Nephron progenitor cell (in vitro differentiated cells): Measurements from ENCODE around the gene MCU.

ENCODE experiments used
- DNase-seq: peaks from one replicate; pipeline ENCODE4 v3.0.0; 2021
- H3K27ac Mint-ChIP-seq: 2 replicates; pipeline ENCODE4 v1.8.0; 2021; ENCODE audit warnings: mild to moderate bottlenecking, moderate library complexity, mixed read lengths
- H3K27me3 Mint-ChIP-seq: 2 replicates; pipeline ENCODE4 v1.8.0; 2021; ENCODE audit warnings: mild to moderate bottlenecking, low read depth, mixed read lengths; ENCODE audit not compliant: poor library complexity
- H3K36me3 Mint-ChIP-seq: 2 replicates; pipeline ENCODE4 v1.8.0; 2021; ENCODE audit warnings: low read depth, mixed read lengths
- H3K4me1 Mint-ChIP-seq: 2 replicates; pipeline ENCODE4 v1.8.0; 2021; ENCODE audit warnings: mixed read lengths
- H3K4me3 Mint-ChIP-seq: 2 replicates; pipeline ENCODE4 v1.8.0; 2021; ENCODE audit warnings: mild to moderate bottlenecking, moderate library complexity, mixed read lengths
- H3K9me3 Mint-ChIP-seq: 2 replicates; pipeline ENCODE4 v1.8.0; 2021; ENCODE audit warnings: mild to moderate bottlenecking, moderate library complexity, mixed read lengths
- TF ChIP-seq, protein P1 (sequence below): fragments of 200-600 bp; sonication (generic); IDR thresholded peaks from 2 replicates; pipeline ENCODE4 v1.5.0; 2021; ENCODE audit warnings: antibody characterized with exemption

MCU gene

DNA sequence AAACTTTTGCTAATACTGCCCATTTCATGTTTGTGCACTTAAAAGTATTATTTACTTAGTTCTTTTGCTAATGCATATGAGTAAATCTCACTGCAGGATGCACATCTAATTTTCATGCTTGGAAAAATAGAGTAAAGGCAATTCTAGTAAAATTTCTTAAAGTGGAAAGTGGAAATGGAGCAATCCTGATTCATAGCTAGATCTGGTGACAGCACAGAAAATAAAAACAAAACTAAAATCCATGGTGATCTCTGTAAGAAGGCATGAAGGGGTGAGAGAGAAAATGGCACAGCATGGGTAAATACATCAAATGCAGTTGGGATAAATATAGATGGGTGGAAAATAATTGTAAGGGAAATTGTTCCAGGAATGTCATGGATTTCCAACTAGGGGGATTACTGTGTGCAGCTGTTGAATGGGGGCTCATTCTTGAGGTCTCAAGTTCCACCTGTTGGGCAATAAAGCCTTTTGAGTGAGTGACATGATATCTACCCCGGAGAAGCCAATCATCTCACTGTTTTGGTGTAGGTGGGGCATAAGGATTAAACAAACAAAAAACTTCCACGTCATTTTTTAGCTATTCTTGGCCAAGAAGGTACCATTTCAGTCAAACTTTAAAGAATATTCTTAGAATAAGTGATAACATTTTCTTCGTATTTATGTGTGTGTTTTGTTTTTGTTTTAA, 1.7 kb upstream of the MCU start:
- H3K4me3 Mint-ChIP-seq: no peak overlapping the region
- H3K4me1 Mint-ChIP-seq: peaks cover 39% of the 10 kb centered on the region

DNA sequence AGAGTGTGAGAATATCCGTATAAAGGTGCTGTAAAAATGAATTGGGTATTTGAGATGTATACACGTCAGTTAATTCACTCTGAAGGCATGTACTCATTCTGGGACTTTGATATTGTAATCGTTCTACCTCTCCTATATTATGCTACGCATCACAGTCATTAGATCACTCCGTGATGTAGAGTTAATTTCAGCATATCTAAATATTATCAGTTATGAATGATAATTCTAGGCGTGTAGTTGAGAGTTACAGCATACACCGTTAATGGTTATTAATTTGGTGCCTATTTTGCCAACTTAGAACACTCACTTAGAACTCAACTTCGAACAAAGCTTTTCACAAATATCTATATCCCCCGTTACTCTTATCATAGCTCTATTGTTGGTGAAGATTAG, 477 bp upstream of the MCU start:
- no peaks in the 10 kb centered on the region for H3K36me3 Mint-ChIP-seq
- no peak for DNase-seq
- H3K27ac Mint-ChIP-seq: no peak overlapping the region
- H3K4me3 Mint-ChIP-seq: peak overlapping the region; percentile 79
- H3K27me3 Mint-ChIP-seq: no peaks in the 10 kb centered on the region
- TF ChIP-seq, protein P1, sequence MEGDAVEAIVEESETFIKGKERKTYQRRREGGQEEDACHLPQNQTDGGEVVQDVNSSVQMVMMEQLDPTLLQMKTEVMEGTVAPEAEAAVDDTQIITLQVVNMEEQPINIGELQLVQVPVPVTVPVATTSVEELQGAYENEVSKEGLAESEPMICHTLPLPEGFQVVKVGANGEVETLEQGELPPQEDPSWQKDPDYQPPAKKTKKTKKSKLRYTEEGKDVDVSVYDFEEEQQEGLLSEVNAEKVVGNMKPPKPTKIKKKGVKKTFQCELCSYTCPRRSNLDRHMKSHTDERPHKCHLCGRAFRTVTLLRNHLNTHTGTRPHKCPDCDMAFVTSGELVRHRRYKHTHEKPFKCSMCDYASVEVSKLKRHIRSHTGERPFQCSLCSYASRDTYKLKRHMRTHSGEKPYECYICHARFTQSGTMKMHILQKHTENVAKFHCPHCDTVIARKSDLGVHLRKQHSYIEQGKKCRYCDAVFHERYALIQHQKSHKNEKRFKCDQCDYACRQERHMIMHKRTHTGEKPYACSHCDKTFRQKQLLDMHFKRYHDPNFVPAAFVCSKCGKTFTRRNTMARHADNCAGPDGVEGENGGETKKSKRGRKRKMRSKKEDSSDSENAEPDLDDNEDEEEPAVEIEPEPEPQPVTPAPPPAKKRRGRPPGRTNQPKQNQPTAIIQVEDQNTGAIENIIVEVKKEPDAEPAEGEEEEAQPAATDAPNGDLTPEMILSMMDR: no peak
- H3K4me1 Mint-ChIP-seq: peaks cover 39% of the 10 kb centered on the region
- H3K9me3 Mint-ChIP-seq: no peaks in the 10 kb centered on the region

More for the DNA sequence above, 1.7 kb upstream of the MCU start:
- TF ChIP-seq, protein P1: no peak
- no peaks in the 10 kb centered on the region for H3K9me3 Mint-ChIP-seq
- no peaks in the 10 kb centered on the region for H3K36me3 Mint-ChIP-seq
- no peak overlapping the region for H3K27ac Mint-ChIP-seq
- peak; percentile 7 for DNase-seq
- peaks cover 1% of the 10 kb centered on the region for H3K27me3 Mint-ChIP-seq

DNA sequence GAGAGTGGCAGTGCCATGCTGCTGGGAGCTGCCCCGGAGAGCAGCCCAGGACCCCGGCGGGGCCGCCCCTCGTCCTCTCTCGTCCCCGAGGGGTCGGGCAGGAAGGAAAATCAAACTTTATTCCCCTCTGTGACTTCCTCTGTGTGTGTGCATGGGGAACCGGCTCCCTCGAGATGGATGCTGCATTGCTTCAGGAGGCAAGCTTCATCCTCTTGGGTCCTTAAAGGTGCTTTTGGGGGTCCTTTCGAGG, 726 bp downstream of the MCU start:
- no peak for DNase-seq
- Mint-ChIP-seq H3K4me3 (peak overlapping the region; percentile 92), H3K27ac (no peak overlapping the region), H3K36me3 (no peaks in the 10 kb centered on the region), H3K4me1 (peaks cover 39% of the 10 kb centered on the region), H3K9me3 (no peaks in the 10 kb centered on the region), H3K27me3 (no peaks in the 10 kb centered on the region)
- TF ChIP-seq, protein P1: no peak

DNA sequence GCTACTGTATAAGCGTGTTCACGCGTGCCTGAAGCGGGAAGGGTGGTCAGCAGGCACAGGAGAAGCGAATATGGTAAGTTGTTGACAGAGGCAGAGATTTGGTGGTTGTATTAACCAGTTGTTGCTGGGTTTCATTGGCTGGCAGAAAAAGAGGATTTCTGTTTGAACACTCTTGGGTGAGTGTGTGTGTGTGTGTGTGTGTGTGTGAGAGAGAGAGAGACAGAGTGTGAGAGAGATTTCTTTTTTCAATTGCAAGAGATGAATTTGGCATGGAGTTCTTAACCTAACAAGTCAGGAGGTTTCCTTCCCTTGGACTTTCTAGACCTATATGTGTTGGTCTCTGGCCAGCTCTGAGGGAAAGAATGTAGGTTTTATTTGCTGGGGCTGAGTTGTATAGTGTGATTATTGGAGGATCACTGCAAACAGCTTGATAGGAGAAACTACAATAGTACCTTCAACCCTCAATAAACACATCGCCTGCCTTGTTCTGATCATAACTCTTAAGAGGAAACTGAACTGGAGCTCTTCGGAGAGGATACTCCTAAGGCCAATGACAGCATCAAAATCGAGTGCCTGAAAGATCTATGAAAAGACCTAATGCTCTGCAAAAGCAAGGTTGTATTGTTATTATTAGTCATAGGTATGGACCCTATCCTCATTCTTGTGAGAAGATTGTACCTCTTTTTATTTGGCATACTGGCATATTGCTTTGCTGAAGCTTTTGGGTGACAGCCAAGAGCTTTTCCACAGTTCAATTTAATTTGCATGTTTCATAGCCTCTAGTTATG, 1.2 kb downstream of the MCU start:
- H3K27ac Mint-ChIP-seq: no peak overlapping the region
- peak overlapping the region; percentile 92 for H3K4me3 Mint-ChIP-seq
- H3K4me1 Mint-ChIP-seq: peaks cover 39% of the 10 kb centered on the region
- TF ChIP-seq, protein P1: no peak
- no peaks in the 10 kb centered on the region for H3K27me3 Mint-ChIP-seq
- no peaks in the 10 kb centered on the region for H3K36me3 Mint-ChIP-seq
- no peak for DNase-seq
- H3K9me3 Mint-ChIP-seq: no peaks in the 10 kb centered on the region

GRCh38 chr10:72694476-72695369, 2.8 kb downstream of the MCU start:
- no peak for DNase-seq
- H3K9me3 Mint-ChIP-seq: no peaks in the 10 kb centered on the region
- TF ChIP-seq, protein P1: no peak
- peak overlapping the region; percentile 20 for H3K4me3 Mint-ChIP-seq
- H3K4me1 Mint-ChIP-seq: peaks cover 39% of the 10 kb centered on the region
- H3K36me3 Mint-ChIP-seq: no peaks in the 10 kb centered on the region
- H3K27me3 Mint-ChIP-seq: no peaks in the 10 kb centered on the region
- H3K27ac Mint-ChIP-seq: no peak overlapping the region
